Gastrocnemius medialis (tissue), 4 donors: ENCODE results near the gene LPCAT3. TPM values are rescaled to one million over a fixed set of nuclear protein-coding genes. Genes with fewer than 3 reads are reported as not detected.

Experiments
- ATAC-seq, 2 donors: fragments of 150-250 bp; one replicate each; pipeline ENCODE4 v1.9.1; 2016
- DNase-seq, 2 donors: peaks; one replicate each; pipeline ENCODE4 v3.0.0-alpha.2; 2019
- H3K27ac ChIP-seq, 4 donors: fragments of 200-600 bp; sonication (generic); 1 replicate in 1 of 4; 2 replicates in 3 of 4; pipeline ENCODE4 v1.5.1; 2016 to 2018; ENCODE audit warnings: mild to moderate bottlenecking in 2 of 4, moderate library complexity in 1 of 4
- H3K27me3 ChIP-seq, 3 donors: fragments of 200-600 bp; sonication (generic) in 2 of 3; 1 replicate in 1 of 3; 2 replicates in 2 of 3; pipeline versions ENCODE4 v1.5.1 to v1.6.0; 2016 to 2019; ENCODE audit warnings: mild to moderate bottlenecking in 1 of 3, moderate library complexity in 1 of 3
- H3K36me3 ChIP-seq, 2 donors: fragments of 200-600 bp; sonication (generic) in 1 of 2; one replicate each; pipeline ENCODE4 v1.5.1; 2017 to 2018
- H3K4me1 ChIP-seq, 2 donors: fragments of 200-600 bp; sonication (generic) in 1 of 2; one replicate each; pipeline ENCODE4 v1.5.1; 2016 to 2017; ENCODE audit warnings: mild to moderate bottlenecking in 2 of 2
- H3K4me3 ChIP-seq, 4 donors: fragments of 200-600 bp; sonication (generic) in 3 of 4; 1 replicate in 1 of 4; 2 replicates in 3 of 4; pipeline ENCODE4 v1.5.1; 2016 to 2019; ENCODE audit warnings: mild to moderate bottlenecking in 2 of 4
- H3K9me3 ChIP-seq, 3 donors: fragments of 200-600 bp; sonication (generic) in 2 of 3; 1 replicate in 1 of 3; 2 replicates in 2 of 3; pipeline ENCODE4 v1.5.1; 2016 to 2019
- POLR2A ChIP-seq, 2 donors: fragments of 450-650 bp; IDR thresholded peaks; one replicate each; pipeline ENCODE4 v1.6.1; 2017; ENCODE audit warnings: antibody characterized with exemption in 2 of 2, mild to moderate bottlenecking in 2 of 2, moderate library complexity in 2 of 2
- in situ Hi-C, 4 donors: fragments of 200-750 bp; cut with MboI; loops; one replicate each; pipeline versions ENCODE4 v1.15.0 to v1.8.0; 2017; ENCODE audit warnings: low sequenced_read_pairs in 4 of 4
- intact Hi-C: fragments of 100-400 bp; cut with DNase I; formaldehyde crosslinking; loops from one replicate; pipeline ENCODE4 v1.15.1; 2023; ENCODE audit warnings: low total_unique reads
- total RNA-seq, 4 donors: library from RNA; depleted of rRNA; stranded (reverse); fragments of >200 nt; gene quantifications; one replicate each; pipeline versions ENCODE4 v1.1.0 to v1.2.3, GENCODE V29; 2016
- TF ChIP-seq, protein P1 (sequence below), 5 experiments: fragments of 450-650 bp in 3 of 5; fragments of 200-600 bp in 2 of 5; sonication (generic) in 2 of 5; IDR thresholded peaks in 4 of 5; conservative IDR thresholded peaks in 1 of 5; 1 replicate in 4 of 5; 2 replicates in 1 of 5; pipeline ENCODE4 v1.5.1; 2016 to 2019; ENCODE audit warnings: antibody characterized with exemption in 5 of 5, mild to moderate bottlenecking in 3 of 5, moderate library complexity in 3 of 5

Gene LPCAT3
- total RNA-seq, 4 donors from 2014 or later: 19.4 to 42.8 (median 36.7) TPM

DNA sequence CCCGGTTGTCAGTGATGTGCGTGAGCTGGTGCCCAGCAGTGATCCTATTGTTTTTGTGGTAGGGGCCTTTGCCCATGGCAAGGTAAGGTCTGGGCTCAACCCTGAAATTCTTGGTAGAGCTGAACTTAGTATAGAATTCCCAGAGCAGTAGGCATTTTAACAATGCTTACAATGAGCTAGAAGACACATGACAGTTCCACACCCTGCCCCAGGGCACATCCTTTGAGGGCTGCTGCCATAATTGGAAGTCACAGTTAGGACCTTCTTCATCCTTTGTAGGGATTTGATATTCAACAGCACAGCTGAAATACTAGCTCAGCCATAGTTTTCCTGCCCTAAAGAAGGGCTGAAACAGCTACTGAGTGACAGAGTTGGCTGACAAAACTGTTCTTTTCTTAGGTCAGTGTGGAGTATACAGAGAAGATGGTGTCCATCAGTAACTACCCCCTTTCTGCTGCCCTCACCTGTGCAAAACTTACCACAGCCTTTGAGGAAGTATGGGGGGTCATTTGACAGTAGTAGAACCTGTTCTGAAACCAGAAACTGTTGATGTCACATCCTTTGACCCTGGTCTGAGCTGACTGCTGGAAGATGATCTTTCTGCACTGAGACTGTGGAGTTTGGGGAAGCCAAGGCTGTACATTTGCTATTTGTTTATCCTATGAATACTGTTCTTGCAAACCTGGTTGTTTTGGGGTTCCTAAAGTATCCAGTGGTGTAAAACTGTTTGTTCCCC lies 42.8 kb downstream of the LPCAT3 start:
- peaks cover 0 to 66% of the 10 kb centered on the region in 2 donors for H3K36me3 ChIP-seq
- H3K9me3 ChIP-seq: no peaks in the 10 kb centered on the region
- ATAC-seq: no peak
- H3K27me3 ChIP-seq: no peaks in the 10 kb centered on the region
- H3K4me3 ChIP-seq: no peak overlapping the region
- in situ Hi-C loops: no loop called here
- DNase-seq: no peak
- no peak overlapping the region for H3K27ac ChIP-seq
- intact Hi-C loops: loop anchor here (10.0 kb wide), 1 partner anchor 291 kb away; the partner anchor contains the start of gene ZNF384
- TF ChIP-seq POLR2A (IDR thresholded peaks at IDR 0.05): no peak
- TF ChIP-seq, protein P1, sequence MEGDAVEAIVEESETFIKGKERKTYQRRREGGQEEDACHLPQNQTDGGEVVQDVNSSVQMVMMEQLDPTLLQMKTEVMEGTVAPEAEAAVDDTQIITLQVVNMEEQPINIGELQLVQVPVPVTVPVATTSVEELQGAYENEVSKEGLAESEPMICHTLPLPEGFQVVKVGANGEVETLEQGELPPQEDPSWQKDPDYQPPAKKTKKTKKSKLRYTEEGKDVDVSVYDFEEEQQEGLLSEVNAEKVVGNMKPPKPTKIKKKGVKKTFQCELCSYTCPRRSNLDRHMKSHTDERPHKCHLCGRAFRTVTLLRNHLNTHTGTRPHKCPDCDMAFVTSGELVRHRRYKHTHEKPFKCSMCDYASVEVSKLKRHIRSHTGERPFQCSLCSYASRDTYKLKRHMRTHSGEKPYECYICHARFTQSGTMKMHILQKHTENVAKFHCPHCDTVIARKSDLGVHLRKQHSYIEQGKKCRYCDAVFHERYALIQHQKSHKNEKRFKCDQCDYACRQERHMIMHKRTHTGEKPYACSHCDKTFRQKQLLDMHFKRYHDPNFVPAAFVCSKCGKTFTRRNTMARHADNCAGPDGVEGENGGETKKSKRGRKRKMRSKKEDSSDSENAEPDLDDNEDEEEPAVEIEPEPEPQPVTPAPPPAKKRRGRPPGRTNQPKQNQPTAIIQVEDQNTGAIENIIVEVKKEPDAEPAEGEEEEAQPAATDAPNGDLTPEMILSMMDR (IDR thresholded peaks at IDR 0.05 in 4 of 5, conservative IDR thresholded peaks at IDR 0.05 in 1 of 5): no peak
- H3K4me1 ChIP-seq: peaks cover 16% of the 10 kb centered on the region in 2 donors

DNA sequence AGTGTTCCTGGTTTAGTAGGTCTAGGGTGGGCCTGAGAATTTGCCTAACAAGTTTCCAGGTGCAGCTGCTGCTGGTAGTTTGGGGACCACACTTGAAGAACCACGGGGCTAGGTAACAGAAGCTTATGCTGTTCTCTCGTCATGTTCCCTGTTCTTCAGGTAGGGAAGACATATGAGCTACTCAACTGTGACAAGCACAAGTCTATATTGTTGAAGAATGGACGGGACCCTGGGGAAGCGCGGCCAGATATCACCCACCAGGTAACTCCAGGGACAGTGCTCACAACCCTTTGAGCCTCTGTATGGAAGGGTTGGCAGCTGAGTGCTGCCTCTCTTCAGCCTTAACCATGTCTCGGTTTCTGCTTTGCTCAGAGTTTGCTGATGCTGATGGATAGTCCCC lies 44.1 kb downstream of the LPCAT3 start:
- Histone ChIP-seq H3K36me3 (peaks cover 0 to 54% of the 10 kb centered on the region in 2 donors), H3K4me3 (no peak overlapping the region), H3K4me1 (peaks cover 23 to 24% of the 10 kb centered on the region in 2 donors), H3K27me3 (no peaks in the 10 kb centered on the region), H3K9me3 (no peaks in the 10 kb centered on the region), H3K27ac (no peak overlapping the region)
- TF ChIP-seq, protein P1 (IDR thresholded peaks at IDR 0.05 in 4 of 5, conservative IDR thresholded peaks at IDR 0.05 in 1 of 5): no peak
- TF ChIP-seq POLR2A (IDR thresholded peaks at IDR 0.05): no peak
- intact Hi-C loops (loop anchor here (10.0 kb wide), 1 partner anchor 289 kb away; the partner anchor contains the start of gene ZNF384), in situ Hi-C loops (no loop called here)
- no peak for DNase-seq
- no peak for ATAC-seq

DNA sequence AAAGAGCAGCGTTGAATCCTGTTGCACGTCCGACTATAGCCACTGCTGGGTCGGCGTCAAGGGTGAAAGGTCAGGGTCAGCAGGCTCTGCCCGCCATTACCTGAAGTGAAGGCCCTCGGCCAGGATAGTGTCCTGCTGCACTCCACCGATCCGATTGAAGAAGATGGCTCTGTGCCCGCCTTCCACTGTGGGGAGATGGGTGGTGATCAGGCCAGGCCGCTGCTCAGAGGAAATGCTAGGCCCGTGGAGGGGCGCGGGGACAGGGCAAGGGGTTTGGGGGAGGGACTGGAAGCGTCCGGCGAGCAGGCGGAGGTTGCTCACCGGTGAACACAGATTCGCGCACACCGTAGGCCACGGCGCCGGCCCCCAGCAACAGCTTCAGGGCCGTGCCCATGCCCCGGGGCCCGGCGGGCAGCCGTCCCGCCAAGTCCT lies 48.2 kb downstream of the LPCAT3 start:
- H3K9me3 ChIP-seq: no peaks in the 10 kb centered on the region
- H3K4me1 ChIP-seq: peaks cover 30 to 32% of the 10 kb centered on the region in 2 donors
- TF ChIP-seq, protein P1 (IDR thresholded peaks at IDR 0.05 in 4 of 5, conservative IDR thresholded peaks at IDR 0.05 in 1 of 5): no peak
- no peak for TF ChIP-seq POLR2A (IDR thresholded peaks at IDR 0.05)
- ATAC-seq (peak; percentile 26 to 27), DNase-seq (no peak)
- no peaks in the 10 kb centered on the region for H3K27me3 ChIP-seq
- peak overlapping the region; percentile 93 to 98 (median 94) for H3K27ac ChIP-seq
- intact Hi-C loops (loop anchor here (1.0 to 10.0 kb wide), 4 partner anchors 26 to 285 kb away; partner anchors contain the start of genes C12orf57, LPCAT3 and ZNF384), in situ Hi-C loops (no loop called here)
- peak overlapping the region; percentile 67 to 99 (median 96) for H3K4me3 ChIP-seq
- H3K36me3 ChIP-seq: peaks cover 0 to 54% of the 10 kb centered on the region in 2 donors

DNA sequence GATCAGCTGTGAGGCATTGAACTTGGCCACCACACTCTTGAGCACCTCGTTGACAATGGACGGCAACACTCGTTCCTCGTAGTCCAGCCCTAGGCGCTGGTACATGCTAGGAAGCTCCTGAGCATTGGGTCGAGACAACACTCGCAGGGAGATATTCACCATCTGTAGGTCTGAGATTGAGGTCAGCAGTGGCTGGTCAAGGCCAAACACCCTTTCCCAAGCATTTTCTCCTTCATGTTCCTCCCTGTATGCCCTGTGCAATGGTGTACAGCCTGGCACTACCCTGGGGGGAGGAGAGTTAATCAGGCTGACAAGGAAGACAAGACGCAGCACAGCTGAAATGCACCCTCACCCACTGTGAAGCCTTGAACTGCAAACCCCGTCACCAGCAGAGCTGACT lies 49.9 kb downstream of the LPCAT3 start:
- no peaks in the 10 kb centered on the region for H3K9me3 ChIP-seq
- TF ChIP-seq, protein P1 (IDR thresholded peaks at IDR 0.05 in 4 of 5, conservative IDR thresholded peaks at IDR 0.05 in 1 of 5): no peak
- TF ChIP-seq POLR2A (IDR thresholded peaks at IDR 0.05): no peak
- ATAC-seq (no peak), DNase-seq (no peak)
- intact Hi-C loops (loop anchor here (1.0 kb wide), 1 partner anchor 220 kb away; no protein-coding TSS in a partner anchor), in situ Hi-C loops (no loop called here)
- peak overlapping the region in 3 of 4 donors; percentile 93 to 98 (median 95) for H3K27ac ChIP-seq
- no peak overlapping the region for H3K4me3 ChIP-seq
- peaks cover 35 to 36% of the 10 kb centered on the region in 2 donors for H3K4me1 ChIP-seq
- no peaks in the 10 kb centered on the region for H3K27me3 ChIP-seq
- peaks cover 0 to 45% of the 10 kb centered on the region in 2 donors for H3K36me3 ChIP-seq
